ENCODE data around the gene GPR42.
"Not testable (repeated sequence)": the region's sequence is repeated elsewhere in the genome, so short reads cannot be mapped to it uniquely, and the experiment has no call there.

Gene GPR42

GRCh38 chr19:35363711-35364425 lies 7.0 kb upstream of the GPR42 start:
- no peak for DNase-seq

GRCh38 chr19:35365303-35365702 lies 5.6 kb upstream of the GPR42 start:
- no peak for DNase-seq

DNA sequence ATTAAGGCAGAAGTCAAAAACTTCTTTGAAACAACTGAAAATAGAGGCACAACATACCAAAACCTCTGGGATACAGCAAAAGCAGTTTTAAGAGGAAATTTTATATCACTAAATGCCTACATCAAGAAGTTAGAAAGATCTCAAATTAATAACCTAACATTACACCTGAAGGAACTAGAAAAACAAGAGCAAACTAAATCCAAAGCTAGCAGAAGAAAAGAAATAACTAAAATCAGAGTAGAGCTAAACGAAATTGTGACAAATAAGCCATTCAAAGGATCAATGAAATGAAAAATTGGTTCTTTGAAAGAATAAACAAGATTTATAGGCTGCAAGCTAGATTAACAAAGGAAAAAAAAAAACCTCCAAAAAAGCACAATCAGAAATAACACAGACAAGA lies 2.5 kb upstream of the GPR42 start:
- no peak for DNase-seq

DNA sequence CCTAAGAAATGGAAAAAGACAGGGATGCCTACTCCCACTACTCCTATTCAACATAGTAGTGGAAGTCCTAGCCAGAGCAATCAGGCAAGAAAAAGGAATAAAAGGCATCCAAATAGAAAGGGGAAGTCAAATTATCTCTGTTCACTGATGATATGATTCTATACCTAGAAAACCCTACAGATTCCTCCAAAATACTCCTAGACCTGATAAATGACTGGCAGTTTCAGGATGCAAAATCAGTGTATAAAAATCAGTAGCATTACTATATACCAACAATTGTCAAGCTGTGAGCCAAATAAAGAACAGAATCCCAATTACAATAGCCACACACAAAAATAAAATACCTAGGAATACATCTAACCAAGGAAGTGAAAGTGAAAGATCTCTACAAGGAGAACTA lies 1.3 kb upstream of the GPR42 start:
- DNase-seq, result no peak

- DNase-seq, result no peak
These were observed 2.6 kb downstream of the GPR42 start for GRCh38 chr19:35373492-35373891.

DNA sequence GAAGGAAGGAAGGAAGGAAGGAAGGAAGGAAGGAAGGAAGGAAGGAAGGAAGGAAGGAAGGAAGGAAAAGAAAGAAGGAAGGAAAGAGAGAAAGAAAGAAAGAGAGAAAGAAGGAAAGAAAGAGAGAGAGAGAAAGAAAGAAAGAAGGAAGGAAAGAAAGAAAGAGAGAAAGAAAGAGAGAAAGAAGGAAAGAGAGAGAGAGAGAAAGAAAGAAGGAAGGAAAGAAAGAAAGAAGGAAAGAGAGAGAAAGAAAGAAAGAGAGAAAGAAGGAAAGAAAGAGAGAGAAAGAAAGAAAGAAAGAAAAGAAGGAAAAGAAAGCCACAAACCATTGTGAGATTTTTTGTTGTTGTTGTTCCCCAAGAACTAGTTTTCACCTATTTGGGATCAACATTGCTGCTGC lies 3.2 kb downstream of the GPR42 start:
- not testable (repeated sequence) for DNase-seq

DNA sequence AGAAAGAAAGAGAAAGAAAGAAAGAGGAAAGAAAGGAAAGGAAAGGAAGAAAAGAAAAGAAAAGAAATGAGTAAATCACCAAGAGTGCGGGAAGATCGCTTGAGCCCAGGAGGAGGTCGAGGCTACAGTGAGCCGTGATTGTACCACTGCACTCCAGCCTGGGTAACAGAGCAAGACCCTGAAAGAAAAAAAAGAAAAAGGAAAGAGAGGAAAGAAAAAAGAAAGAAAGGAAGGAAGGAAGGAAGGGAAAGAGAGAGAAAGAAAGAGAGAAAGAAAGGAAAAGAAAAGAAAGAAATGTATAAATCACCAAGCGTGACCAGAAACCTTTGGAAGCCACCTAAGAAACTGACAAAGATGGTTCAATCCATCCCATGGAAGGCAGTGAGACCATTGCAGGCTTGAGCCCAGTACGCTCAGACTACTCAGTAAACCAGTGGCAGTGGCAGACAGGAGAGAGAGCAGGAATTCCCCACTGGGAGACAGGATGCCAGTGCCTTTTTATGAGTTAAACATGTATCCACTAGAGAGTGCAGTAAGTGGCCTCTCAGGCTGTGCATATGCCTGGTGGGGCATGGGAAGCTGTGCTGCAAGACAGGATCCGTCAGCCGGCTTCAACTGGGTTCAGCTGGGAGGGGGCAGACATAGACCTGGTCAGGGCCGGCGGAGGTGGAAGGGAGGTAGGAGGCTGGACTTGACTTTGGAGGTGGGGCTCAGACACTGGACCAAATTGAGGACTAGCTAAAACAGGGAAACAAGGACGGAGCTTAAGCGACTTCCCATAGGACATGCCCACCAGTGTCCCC lies 4.8 kb downstream of the GPR42 start:
- DNase-seq, result no peak

- DNase-seq, result no peak
These were observed 6.8 kb downstream of the GPR42 start for GRCh38 chr19:35377656-35378055.

GRCh38 chr19:35378356-35378755 lies 7.5 kb downstream of the GPR42 start:
- DNase-seq, result no peak

DNA sequence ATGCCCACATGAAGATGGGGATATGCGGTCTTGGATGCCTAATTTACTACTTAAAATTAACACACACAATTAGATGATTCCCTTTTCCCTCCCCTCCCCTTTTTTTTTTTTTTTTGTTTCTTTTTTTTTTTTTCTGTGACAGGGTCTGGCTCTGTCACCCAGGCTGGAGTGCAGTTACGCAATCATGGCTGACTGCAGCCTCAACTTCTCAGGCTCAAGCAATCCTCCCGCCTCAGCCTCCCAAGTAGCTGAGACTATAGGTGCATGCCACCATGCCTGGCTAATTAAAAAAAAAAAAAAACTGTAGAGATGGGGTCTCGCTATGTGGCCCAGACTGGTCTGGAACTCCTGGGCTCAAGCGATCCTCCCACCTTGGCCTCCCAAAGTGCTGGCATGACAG lies 8.7 kb downstream of the GPR42 start:
- DNase-seq, result not testable (repeated sequence)

GRCh38 chr19:35379992-35380391 lies 9.1 kb downstream of the GPR42 start:
- no peak for DNase-seq

DNA sequence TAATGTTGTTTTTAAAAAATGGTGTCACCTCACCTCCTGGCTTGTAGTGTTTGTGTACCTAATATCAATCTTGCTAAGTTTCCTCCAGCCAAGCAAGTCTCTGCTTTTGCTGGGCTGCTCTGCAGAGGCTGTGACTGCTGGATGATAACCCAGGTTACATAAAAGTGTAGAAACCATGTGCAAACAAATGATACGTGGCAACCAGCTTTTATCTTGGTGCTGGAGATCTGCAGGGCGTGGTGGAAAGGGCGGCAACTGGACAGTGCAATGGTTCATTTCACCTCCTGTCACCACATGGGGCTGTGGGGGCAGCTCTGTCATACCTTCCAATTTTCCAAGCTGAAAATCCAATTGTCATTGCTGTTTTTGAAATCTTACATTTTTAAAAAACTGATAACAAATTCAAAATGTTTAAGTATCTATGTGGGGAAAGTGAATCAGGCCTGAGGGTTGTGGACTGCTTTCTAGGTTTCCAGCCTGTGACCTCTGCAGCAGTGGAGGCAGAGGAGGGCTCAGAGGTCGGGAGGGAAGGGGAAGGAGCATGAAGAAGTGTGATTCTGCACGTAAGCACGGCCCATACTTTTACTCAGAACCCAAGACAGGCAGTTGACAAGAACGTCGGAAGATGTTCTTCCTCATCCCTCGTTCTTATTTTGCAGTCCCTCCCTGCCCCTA lies 9.7 kb downstream of the GPR42 start:
- DNase-seq, result no peak

- DNase-seq, result no peak
These were observed 10.4 kb downstream of the GPR42 start for GRCh38 chr19:35381318-35381717.

DNA sequence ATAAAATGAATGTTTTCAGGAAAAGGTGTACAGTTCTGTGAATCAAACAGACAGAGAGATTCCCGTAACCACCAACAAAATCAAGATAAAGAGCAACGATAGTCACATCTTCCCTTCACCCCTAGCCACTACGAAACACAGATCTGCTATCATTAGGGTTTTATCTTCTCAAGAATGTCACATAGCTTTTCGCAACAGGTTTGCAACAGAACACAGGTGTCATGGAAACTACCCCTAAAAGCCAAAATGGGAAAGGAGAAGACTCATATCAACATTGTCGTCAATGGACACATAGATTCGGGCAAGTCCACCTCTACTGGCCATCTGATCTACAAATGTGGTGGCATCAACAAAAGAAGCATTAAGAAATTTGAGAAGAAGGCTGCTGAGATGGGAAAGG lies 11.1 kb downstream of the GPR42 start:
- no peak for DNase-seq

DNA sequence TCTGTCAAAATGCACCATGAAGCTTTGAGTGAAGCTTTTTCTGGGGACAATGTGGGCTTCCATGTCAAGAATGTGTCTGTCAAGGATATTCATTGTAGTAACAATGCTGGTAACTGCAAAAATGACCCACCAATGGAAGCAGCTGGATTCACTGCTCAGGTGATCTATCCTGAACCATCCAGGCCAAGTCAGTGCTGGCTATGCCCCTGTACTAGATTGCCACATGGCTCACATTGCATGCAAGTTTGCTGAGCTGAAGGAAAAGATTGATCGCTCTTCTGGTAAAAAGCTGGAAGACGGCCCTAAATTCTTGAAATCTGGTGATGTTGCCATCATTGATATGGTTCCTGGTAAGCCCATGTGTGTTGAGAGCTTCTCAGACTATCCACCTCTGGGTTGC lies 12.7 kb downstream of the GPR42 start:
- no peak for DNase-seq

GRCh38 chr19:35388277-35389054 lies 17.6 kb downstream of the GPR42 start:
- no peak for DNase-seq

DNA sequence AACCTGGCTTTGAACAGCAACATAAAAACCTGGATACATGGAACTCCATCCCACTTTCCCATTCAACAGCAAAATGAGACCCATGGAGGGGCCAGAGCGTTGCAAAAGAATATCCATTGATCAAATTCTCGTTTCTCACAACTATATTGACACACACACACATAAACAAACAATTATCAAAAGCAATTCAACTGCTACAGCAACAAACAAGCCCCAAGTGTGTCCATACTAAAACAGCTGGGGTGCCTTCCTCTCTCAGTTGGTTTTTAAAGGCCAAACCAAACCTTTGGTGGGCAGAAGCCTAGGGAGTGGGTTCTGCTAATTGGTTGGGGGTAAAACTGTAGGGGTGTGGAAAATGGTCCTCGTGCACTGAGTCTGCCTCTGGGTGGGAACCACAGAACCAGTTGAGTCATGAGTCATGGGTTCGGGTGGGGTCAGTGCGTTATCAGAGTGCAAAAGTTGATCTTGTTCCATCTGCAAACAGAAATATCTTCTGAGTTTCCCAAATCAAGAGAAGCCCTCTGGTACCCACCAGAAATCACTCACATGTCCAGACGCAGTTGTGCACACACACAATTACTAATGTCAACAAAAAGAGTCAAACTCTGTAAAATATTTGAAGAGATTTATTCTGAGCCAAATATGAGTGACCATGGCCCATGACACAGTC lies 18.5 kb downstream of the GPR42 start:
- no peak for DNase-seq

DNA sequence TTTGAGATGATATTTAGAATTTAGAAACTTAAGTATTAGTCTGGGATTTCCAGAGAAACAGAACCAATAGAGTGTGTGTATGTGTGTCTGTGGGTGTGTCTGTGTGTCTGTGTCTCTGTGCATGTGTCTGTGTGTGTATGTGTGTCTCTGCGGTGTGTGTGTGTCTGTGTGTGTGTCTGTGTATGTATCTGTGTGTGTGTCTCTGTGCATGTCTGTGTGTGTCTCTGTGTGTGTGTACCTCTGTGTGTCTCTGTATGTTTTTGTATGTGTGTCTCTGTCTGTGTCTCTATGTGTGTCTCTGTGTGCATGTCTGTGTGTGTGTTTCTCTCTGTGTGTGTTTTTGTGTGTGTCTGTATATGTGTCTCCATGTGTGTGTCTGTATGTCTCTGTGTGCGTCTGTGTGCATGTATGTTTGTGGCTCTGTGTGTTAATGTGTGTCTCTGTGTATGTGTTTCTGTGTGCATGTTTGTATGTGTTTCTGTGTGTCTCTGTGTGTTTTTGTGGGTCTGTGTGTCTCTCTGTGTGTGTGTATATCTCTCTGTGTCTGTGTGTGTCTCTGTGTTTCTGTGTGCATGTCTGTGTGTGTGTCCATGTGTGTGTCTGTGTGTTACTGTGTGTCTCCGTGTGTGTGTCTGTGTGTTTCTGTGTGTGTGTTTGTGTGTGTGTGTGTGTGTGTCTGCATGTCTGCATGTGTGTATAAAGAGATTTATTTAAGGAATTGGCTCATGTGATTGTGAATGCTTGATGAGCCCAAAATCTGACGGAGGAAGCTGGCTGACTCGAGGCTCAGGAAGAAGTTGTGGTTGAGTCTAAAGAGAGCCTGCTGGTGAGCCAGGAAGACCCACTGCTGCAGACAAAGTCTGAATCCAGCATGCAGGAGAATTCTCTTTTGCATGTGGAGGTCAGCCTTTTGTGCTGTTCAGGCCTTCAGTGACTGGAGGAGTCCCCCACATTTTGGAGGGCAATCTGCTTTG lies 22.2 kb downstream of the GPR42 start:
- DNase-seq, result no peak

DNA sequence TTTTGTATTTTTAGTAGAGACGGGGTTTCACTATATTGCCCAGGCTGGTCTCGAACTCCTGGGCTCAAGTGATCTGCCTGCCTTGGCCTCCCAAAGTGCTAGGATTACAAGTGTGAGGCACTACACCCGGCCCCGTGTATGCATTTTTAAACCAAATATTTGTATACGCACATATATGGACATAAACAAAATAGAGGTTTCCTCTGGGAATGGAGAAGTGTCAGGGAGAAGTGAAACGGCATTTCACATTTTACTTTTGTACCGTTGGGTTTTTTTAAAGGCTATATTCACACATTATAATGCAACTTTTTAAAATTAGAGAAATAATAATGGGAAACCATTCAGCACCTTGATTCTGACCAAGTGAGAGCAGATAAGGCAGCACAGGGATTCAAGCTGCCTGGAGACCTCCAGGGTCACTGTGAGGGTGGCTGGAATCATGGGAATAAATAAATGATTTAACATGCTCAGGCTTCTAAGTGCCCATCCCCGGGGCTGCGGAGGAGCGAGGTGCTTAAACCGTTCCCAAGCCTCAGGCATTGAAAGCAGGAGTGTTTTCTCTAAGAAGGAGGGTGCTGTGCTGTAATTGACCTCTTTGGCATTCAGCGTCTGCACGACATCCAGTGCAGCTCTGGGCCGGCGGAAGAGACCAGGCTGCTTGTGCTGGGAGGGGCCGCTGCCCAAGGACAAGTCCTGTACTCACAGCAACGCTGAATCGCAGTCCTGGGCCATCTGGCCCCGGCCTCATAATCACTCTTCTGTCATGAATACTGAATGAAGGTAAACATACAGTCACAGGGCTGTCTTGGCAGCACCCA lies 24.7 kb downstream of the GPR42 start:
- DNase-seq, result no peak

GRCh38 chr19:35396240-35396885 lies 25.5 kb downstream of the GPR42 start:
- no peak for DNase-seq
